ENCODE results near the gene DGCR2.

DGCR2 gene

GRCh38 chr22:19127329-19128008 lies 5.3 kb upstream of the DGCR2 start:
- no peak for DNase-seq (ENCODE audit: low spot score)

- DNase-seq (ENCODE audit: low spot score): no peak
These were observed 4.4 kb upstream of the DGCR2 start for GRCh38 chr22:19126309-19127273.

- no peak for DNase-seq (ENCODE audit: low spot score)
These were observed 3.5 kb upstream of the DGCR2 start for GRCh38 chr22:19125474-19126308.

- DNase-seq (ENCODE audit: low spot score): no peak
These were observed 2.8 kb upstream of the DGCR2 start for GRCh38 chr22:19125011-19125410.

- no peak for DNase-seq (ENCODE audit: low spot score)
These were observed 2.2 kb upstream of the DGCR2 start for GRCh38 chr22:19124377-19124776.

GRCh38 chr22:19123936-19124335 lies 1.7 kb upstream of the DGCR2 start:
- no peak for DNase-seq (ENCODE audit: low spot score)

- DNase-seq (ENCODE audit: low spot score): no peak
These were observed 710 bp upstream of the DGCR2 start for GRCh38 chr22:19122752-19123492.

GRCh38 chr22:19121631-19122142 lies 525 bp downstream of the DGCR2 start:
- DNase-seq (ENCODE audit: low spot score): peak; percentile 13

- DNase-seq (ENCODE audit: low spot score): peak; percentile 25
These were observed 1.2 kb downstream of the DGCR2 start for GRCh38 chr22:19120829-19121630.

GRCh38 chr22:19119949-19120348 lies 2.3 kb downstream of the DGCR2 start:
- DNase-seq (ENCODE audit: low spot score): no peak

- peak; percentile 16 for DNase-seq (ENCODE audit: low spot score)
These were observed 3.8 kb downstream of the DGCR2 start for GRCh38 chr22:19118329-19118880.

GRCh38 chr22:19117111-19117512 lies 5.1 kb downstream of the DGCR2 start:
- DNase-seq (ENCODE audit: low spot score): no peak

GRCh38 chr22:19115628-19116027 lies 6.6 kb downstream of the DGCR2 start:
- DNase-seq (ENCODE audit: low spot score): peak; percentile 17

GRCh38 chr22:19114984-19115552 lies 7.1 kb downstream of the DGCR2 start:
- no peak for DNase-seq (ENCODE audit: low spot score)

- no peak for DNase-seq (ENCODE audit: low spot score)
These were observed 8.8 kb downstream of the DGCR2 start for GRCh38 chr22:19113429-19113828.

- DNase-seq (ENCODE audit: low spot score): no peak
These were observed 10.6 kb downstream of the DGCR2 start for GRCh38 chr22:19111584-19111983.

- no peak for DNase-seq (ENCODE audit: low spot score)
These were observed 11.1 kb downstream of the DGCR2 start for GRCh38 chr22:19111140-19111539.

GRCh38 chr22:19110646-19111045 lies 11.6 kb downstream of the DGCR2 start:
- no peak for DNase-seq (ENCODE audit: low spot score)

GRCh38 chr22:19110064-19110458 lies 12.2 kb downstream of the DGCR2 start:
- DNase-seq (ENCODE audit: low spot score): no peak

All from CD4-positive, alpha-beta T cell treated with Interleukin-15 for 4 hours (primary cell).